Measurements from ENCODE around the gene ZC3H7B.

ZC3H7B gene

DNA sequence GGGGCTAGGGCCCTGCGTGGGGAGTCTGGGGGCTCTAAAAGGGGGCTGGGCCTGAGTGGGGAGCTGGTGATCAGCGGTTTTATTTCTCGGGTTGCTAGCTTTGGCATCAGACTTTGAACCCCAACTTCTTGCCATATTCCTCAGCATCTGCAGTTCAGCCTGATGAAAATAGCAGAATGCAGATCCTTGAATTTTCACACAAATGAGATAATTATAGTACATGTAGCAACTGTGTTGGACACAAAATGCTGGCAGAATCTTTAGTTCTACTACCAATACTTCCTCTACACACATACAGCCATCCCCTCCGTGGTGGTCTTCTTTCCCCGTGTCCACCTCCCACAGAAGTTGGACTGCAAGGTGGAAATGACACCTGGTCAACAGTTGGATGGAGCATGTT is 1.5 kb downstream of the ZC3H7B start:
- Histone ChIP-seq H3K9me2 (ENCODE audit: low read depth, low read length) (no peaks in the 10 kb centered on the region), H3K27me3 (ENCODE audit: insufficient read depth, low read length) (no peaks in the 10 kb centered on the region), H2AFZ (ENCODE audit: low read length) (no peak overlapping the region), H3K4me3 (ENCODE audit: low read depth, low read length, poor library complexity, severe bottlenecking) (peak overlapping the region; percentile 86), H3F3A (ENCODE audit: insufficient read depth, low read length) (no peaks in the 10 kb centered on the region), H3K9me3 (ENCODE audit: low read length) (no peaks in the 10 kb centered on the region), H4K20me1 (ENCODE audit: insufficient read depth, low read length) (no peaks in the 10 kb centered on the region), H3K9ac (ENCODE audit: low read length) (peak overlapping the region; percentile 94), H3K4me2 (ENCODE audit: low read length) (peak overlapping the region; percentile 92), H3K4me1 (ENCODE audit: insufficient read depth, low read length, severe bottlenecking) (peaks cover 15% of the 10 kb centered on the region), H3K36me3 (ENCODE audit: insufficient read depth, low read length) (peaks cover 17% of the 10 kb centered on the region; the same call in 1 of the 2 replicates), H3K27ac (ENCODE audit: low read depth, low read length, poor library complexity, severe bottlenecking) (peak overlapping the region; percentile 51), H3K79me2 (ENCODE audit: insufficient read depth, low read length) (peaks cover 41% of the 10 kb centered on the region)
- TF ChIP-seq, protein P1, sequence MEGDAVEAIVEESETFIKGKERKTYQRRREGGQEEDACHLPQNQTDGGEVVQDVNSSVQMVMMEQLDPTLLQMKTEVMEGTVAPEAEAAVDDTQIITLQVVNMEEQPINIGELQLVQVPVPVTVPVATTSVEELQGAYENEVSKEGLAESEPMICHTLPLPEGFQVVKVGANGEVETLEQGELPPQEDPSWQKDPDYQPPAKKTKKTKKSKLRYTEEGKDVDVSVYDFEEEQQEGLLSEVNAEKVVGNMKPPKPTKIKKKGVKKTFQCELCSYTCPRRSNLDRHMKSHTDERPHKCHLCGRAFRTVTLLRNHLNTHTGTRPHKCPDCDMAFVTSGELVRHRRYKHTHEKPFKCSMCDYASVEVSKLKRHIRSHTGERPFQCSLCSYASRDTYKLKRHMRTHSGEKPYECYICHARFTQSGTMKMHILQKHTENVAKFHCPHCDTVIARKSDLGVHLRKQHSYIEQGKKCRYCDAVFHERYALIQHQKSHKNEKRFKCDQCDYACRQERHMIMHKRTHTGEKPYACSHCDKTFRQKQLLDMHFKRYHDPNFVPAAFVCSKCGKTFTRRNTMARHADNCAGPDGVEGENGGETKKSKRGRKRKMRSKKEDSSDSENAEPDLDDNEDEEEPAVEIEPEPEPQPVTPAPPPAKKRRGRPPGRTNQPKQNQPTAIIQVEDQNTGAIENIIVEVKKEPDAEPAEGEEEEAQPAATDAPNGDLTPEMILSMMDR (IDR thresholded peaks at IDR 0.05; ENCODE audit: low read length): no peak
- TF ChIP-seq EZH2 (IDR thresholded peaks at IDR 0.05; ENCODE audit: borderline replicate concordance, low read length): no peak

DNA sequence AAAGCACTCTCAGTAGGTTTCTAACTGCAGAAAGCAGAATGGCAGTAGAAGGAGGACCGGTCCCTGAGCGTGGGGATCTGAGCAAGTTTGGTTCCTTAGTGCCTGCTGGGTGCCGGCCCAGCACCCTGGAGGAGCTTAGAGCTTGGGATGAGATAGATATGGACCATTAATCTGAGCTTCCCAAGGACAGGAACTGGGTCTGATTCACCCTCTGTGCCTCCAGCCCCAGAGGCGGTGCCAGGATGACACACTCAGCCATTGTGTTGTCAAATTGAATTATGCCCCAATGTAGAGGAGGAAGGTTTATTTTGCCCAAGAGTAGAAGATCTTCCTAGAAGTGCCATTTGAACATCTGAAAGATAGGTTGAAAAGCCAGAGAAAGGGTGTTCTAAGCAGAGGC is 4.3 kb downstream of the ZC3H7B start:
- Histone ChIP-seq H3F3A (ENCODE audit: insufficient read depth, low read length) (no peaks in the 10 kb centered on the region), H3K27ac (ENCODE audit: low read depth, low read length, poor library complexity, severe bottlenecking) (no peak overlapping the region)

DNA sequence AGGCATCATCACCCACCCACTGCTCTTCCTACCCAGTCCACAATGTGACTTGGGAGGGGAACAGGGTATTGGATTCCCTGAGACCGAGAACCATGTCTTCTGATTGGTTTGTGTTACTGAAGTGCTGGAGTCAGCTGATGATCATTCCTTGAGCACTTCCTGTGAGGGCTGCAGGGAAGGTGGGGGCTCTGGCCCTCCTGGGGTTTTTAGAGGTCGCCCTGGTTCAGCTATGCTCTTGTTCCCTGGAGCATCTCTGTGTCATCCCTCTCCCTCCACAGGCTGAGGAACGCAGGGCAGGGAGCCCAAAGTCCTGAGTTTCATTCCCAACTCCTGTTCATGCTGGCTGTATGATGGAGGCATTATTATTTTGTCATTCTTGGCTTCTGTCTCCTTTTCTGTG is 6.7 kb downstream of the ZC3H7B start:
- Histone ChIP-seq H3K27me3 (ENCODE audit: insufficient read depth, low read length) (no peaks in the 10 kb centered on the region), H3K36me3 (ENCODE audit: insufficient read depth, low read length) (peaks cover 26% of the 10 kb centered on the region; the same call in 1 of the 2 replicates), H3K9ac (ENCODE audit: low read length) (no peak overlapping the region), H3K4me1 (ENCODE audit: insufficient read depth, low read length, severe bottlenecking) (peaks cover 3% of the 10 kb centered on the region), H3K79me2 (ENCODE audit: insufficient read depth, low read length) (peaks cover 37% of the 10 kb centered on the region), H3K4me2 (ENCODE audit: low read length) (no peak overlapping the region), H3F3A (ENCODE audit: insufficient read depth, low read length) (no peaks in the 10 kb centered on the region), H4K20me1 (ENCODE audit: insufficient read depth, low read length) (no peaks in the 10 kb centered on the region), H3K9me2 (ENCODE audit: low read depth, low read length) (no peaks in the 10 kb centered on the region), H3K9me3 (ENCODE audit: low read length) (no peaks in the 10 kb centered on the region), H2AFZ (ENCODE audit: low read length) (no peak overlapping the region), H3K4me3 (ENCODE audit: low read depth, low read length, poor library complexity, severe bottlenecking) (no peak overlapping the region), H3K27ac (ENCODE audit: low read depth, low read length, poor library complexity, severe bottlenecking) (no peak overlapping the region)
- no peak for TF ChIP-seq EZH2 (IDR thresholded peaks at IDR 0.05; ENCODE audit: borderline replicate concordance, low read length)
- TF ChIP-seq, protein P1 (IDR thresholded peaks at IDR 0.05; ENCODE audit: low read length): no peak

More for the DNA sequence above, 4.3 kb downstream of the ZC3H7B start:
- H3K4me3 ChIP-seq (ENCODE audit: low read depth, low read length, poor library complexity, severe bottlenecking): no peak overlapping the region
- peaks cover 48% of the 10 kb centered on the region for H3K79me2 ChIP-seq (ENCODE audit: insufficient read depth, low read length)
- H3K4me2 ChIP-seq (ENCODE audit: low read length): no peak overlapping the region
- peaks cover 14% of the 10 kb centered on the region for H3K4me1 ChIP-seq (ENCODE audit: insufficient read depth, low read length, severe bottlenecking)
- H3K9ac ChIP-seq (ENCODE audit: low read length): no peak overlapping the region
- H3K9me2 ChIP-seq (ENCODE audit: low read depth, low read length): no peaks in the 10 kb centered on the region
- H3K9me3 ChIP-seq (ENCODE audit: low read length): no peaks in the 10 kb centered on the region
- peaks cover 26% of the 10 kb centered on the region; the same call in 1 of the 2 replicates for H3K36me3 ChIP-seq (ENCODE audit: insufficient read depth, low read length)
- H4K20me1 ChIP-seq (ENCODE audit: insufficient read depth, low read length): no peaks in the 10 kb centered on the region
- no peaks in the 10 kb centered on the region for H3K27me3 ChIP-seq (ENCODE audit: insufficient read depth, low read length)
- TF ChIP-seq, protein P1 (IDR thresholded peaks at IDR 0.05; ENCODE audit: low read length): no peak
- TF ChIP-seq EZH2 (IDR thresholded peaks at IDR 0.05; ENCODE audit: borderline replicate concordance, low read length): no peak
- H2AFZ ChIP-seq (ENCODE audit: low read length): no peak overlapping the region

Measured in OCI-LY1 (cell line).